ENCODE results near the gene TBXA2R. TPM values are rescaled to one million over a fixed set of nuclear protein-coding genes. Genes with fewer than 3 reads are reported as not detected.

The TBXA2R gene
- total RNA-seq, 4 donors from 2014 or later = 0.20 to 4.2 (median 0.90) TPM

GRCh38 chr19:3555653-3556422 is 50.8 kb downstream of the TBXA2R start:
- intact Hi-C loops (cut with DNase I; ENCODE audit: low total_unique reads) = no loop called here
- no peak for DNase-seq (ENCODE audit: low spot score in 2 of 2)
- WGBS, 2 donors = 67 to 74% methylated on average over 15 of the region's 15 CpGs
- no peak overlapping the region for H3K4me3 ChIP-seq (ENCODE audit: low read depth, poor library complexity, severe bottlenecking)
- TF ChIP-seq, protein P1, sequence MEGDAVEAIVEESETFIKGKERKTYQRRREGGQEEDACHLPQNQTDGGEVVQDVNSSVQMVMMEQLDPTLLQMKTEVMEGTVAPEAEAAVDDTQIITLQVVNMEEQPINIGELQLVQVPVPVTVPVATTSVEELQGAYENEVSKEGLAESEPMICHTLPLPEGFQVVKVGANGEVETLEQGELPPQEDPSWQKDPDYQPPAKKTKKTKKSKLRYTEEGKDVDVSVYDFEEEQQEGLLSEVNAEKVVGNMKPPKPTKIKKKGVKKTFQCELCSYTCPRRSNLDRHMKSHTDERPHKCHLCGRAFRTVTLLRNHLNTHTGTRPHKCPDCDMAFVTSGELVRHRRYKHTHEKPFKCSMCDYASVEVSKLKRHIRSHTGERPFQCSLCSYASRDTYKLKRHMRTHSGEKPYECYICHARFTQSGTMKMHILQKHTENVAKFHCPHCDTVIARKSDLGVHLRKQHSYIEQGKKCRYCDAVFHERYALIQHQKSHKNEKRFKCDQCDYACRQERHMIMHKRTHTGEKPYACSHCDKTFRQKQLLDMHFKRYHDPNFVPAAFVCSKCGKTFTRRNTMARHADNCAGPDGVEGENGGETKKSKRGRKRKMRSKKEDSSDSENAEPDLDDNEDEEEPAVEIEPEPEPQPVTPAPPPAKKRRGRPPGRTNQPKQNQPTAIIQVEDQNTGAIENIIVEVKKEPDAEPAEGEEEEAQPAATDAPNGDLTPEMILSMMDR (IDR thresholded peaks at IDR 0.05) = no peak
- TF ChIP-seq POLR2A (IDR thresholded peaks at IDR 0.05) = no peak

DNA sequence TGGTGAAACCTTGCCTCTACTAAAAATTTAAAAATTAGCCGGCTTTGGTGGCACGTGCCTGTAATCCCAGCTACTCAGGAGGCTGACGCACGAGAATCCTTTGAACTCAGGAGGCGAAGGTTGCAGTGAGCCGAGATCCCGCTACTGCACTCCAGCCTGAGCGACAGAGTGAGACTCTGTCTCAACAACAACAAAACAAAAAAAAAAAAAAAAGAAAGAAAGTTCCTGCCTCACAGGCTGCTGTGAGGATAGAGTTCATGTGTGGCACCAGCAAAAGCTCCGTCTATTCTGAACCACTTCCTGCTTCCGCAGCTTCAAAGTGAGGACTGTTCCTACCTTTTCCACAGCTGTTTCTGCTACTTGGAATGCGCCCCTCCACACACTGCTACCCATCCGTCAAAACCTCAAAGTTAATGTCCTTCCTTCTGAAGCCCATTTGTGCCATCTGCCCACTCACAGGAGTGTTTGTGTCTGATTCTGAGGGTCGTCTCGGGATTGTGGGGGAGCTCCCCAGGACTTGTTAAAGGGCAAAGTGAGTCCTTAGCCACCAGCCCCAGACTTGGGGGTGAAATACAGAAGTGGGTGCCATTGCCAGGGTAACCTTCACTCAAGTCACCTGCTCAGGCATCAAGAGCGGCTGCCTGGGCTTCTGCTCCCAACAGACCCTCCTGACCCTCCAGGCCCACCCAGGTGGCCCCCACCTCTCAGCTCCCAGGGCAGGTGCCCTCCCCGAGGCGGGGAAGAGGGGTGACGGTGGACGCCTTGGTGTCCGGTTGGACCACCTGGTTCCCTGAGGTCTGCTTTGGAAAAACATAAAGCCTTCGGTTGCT is 52.2 kb downstream of the TBXA2R start:
- no peak for TF ChIP-seq POLR2A (IDR thresholded peaks at IDR 0.05)
- TF ChIP-seq, protein P1 (IDR thresholded peaks at IDR 0.05) = no peak
- 72 to 74% methylated on average over 20 to 21 of the region's 21 CpGs for WGBS, 2 donors
- intact Hi-C loops (cut with DNase I; ENCODE audit: low total_unique reads) = no loop called here
- H3K4me3 ChIP-seq (ENCODE audit: low read depth, poor library complexity, severe bottlenecking) = no peak overlapping the region
- DNase-seq (ENCODE audit: low spot score in 2 of 2) = no peak

- no peak overlapping the region for H3K4me3 ChIP-seq (ENCODE audit: low read depth, poor library complexity, severe bottlenecking)
- intact Hi-C loops (cut with DNase I; ENCODE audit: low total_unique reads) = no loop called here
- DNase-seq (ENCODE audit: low spot score in 2 of 2) = no peak
- TF ChIP-seq POLR2A (IDR thresholded peaks at IDR 0.05) = no peak
- TF ChIP-seq, protein P1 (IDR thresholded peaks at IDR 0.05) = no peak
- 72 to 79% methylated on average over 9 of the region's 9 CpGs for WGBS, 2 donors
Measured at GRCh38 chr19:3551792-3552095, 54.9 kb downstream of the TBXA2R start.

- no peak for TF ChIP-seq POLR2A (IDR thresholded peaks at IDR 0.05)
- TF ChIP-seq, protein P1 (IDR thresholded peaks at IDR 0.05) = no peak
- DNase-seq (ENCODE audit: low spot score in 2 of 2) = no peak
- H3K4me3 ChIP-seq (ENCODE audit: low read depth, poor library complexity, severe bottlenecking) = no peak overlapping the region
- intact Hi-C loops (cut with DNase I; ENCODE audit: low total_unique reads) = no loop called here
- WGBS, 2 donors = 85 to 91% methylated on average over 31 to 33 of the region's 34 CpGs
Measured at GRCh38 chr19:3550947-3551791, 55.5 kb downstream of the TBXA2R start.

DNA sequence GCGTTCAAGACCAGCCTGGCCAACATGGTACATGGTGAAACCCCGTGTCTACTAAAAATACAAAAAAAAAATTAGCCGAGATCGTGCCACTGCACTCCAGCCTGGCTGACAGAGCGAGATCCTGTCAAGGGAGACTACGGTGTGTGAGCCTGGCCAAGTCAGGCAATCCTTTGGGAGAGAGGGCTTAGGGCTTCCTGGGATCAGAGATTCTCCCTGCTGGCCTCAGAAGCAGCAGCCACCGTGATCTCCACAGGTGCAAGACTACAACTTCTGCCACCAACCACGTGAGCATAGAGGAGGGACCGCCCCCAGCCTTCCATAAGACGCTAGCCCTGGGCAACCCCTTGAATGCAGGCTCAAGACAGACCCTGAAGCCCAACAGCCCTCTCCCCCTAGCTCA is 56.9 kb downstream of the TBXA2R start:
- no peak for DNase-seq (ENCODE audit: low spot score in 2 of 2)
- intact Hi-C loops (cut with DNase I; ENCODE audit: low total_unique reads) = no loop called here
- no peak overlapping the region for H3K4me3 ChIP-seq (ENCODE audit: low read depth, poor library complexity, severe bottlenecking)
- 84 to 87% methylated on average over 10 of the region's 10 CpGs for WGBS, 2 donors
- TF ChIP-seq, protein P1 (IDR thresholded peaks at IDR 0.05) = no peak
- no peak for TF ChIP-seq POLR2A (IDR thresholded peaks at IDR 0.05)
